GM12878 (cell line): ENCODE data around the gene LYRM4. TPM values are rescaled to one million over a fixed set of nuclear protein-coding genes. Genes with fewer than 3 reads are reported as not detected.

ENCODE experiments used
- BACH1 ChIP-seq: fragments of 450-650 bp; IDR thresholded peaks from 2 replicates; pipeline ENCODE4 v1.6.1; 2017; ENCODE audit warnings: mild to moderate bottlenecking, borderline replicate concordance
- IKZF1 ChIP-seq: fragments of 450-650 bp; conservative IDR thresholded peaks from 2 replicates; pipeline ENCODE4 v1.6.1; 2017; ENCODE audit warnings: antibody characterized with exemption, mild to moderate bottlenecking
- MTA3 ChIP-seq: IDR thresholded peaks from 2 replicates; pipeline ENCODE4 v1.6.1; 2012; ENCODE audit warnings: low read length, inconsistent platforms, borderline replicate concordance
- RUNX3 ChIP-seq: IDR thresholded peaks from 2 replicates; pipeline ENCODE4 v1.6.1; 2012; ENCODE audit warnings: low read length, inconsistent platforms
- SMC3 ChIP-seq: IDR thresholded peaks from 2 replicates; pipeline ENCODE4 v1.6.1; 2011; ENCODE audit warnings: low read length, improper control_type of control experiment, borderline replicate concordance
- SRF ChIP-seq, 2 experiments: IDR thresholded peaks; 2 replicates each; pipeline ENCODE4 v1.6.1; 2011; ENCODE audit warnings: low read depth in 2 of 2, low read length in 2 of 2, mild to moderate bottlenecking in 1 of 2, moderate library complexity in 1 of 2
- SUZ12 ChIP-seq: fragments of 200-600 bp; sonication (generic); IDR thresholded peaks from one replicate; pipeline ENCODE4 v1.6.1; 2018; ENCODE audit warnings: antibody characterized with exemption, mild to moderate bottlenecking; ENCODE audit not compliant: unreplicated experiment
- ZBTB40 ChIP-seq: fragments of 450-650 bp; IDR thresholded peaks from 2 replicates; pipeline ENCODE4 v1.6.1; 2016; ENCODE audit warnings: mild to moderate bottlenecking, moderate library complexity, borderline replicate concordance
- ZZZ3 ChIP-seq: IDR thresholded peaks from 2 replicates; pipeline ENCODE4 v1.6.1; 2011; ENCODE audit warnings: low read depth; ENCODE audit not compliant: control insufficient read depth, insufficient read length
- polyA plus RNA-seq, 11 experiments: library from polyadenylated mRNA; depleted of rRNA in 4 of 11; unstranded in 6 of 11; stranded (reverse) in 5 of 11; fragments of >200 nt; fragmentation: Nextera tagmentation in 4 of 11; fragmentation: Illumina TruSeq in 1 of 11; extraction: Ambion mirVana in 4 of 11; extraction: Trizol in 1 of 11; gene quantifications; 1 replicate in 1 of 11; 2 replicates in 10 of 11; pipeline versions ENCODE4 v1.2.1 to v1.2.3, GENCODE V29; 2011 to 2016; ENCODE audit warnings: inconsistent platforms in 2 of 11, missing spikeins in 2 of 11, low read depth in 1 of 11
- total RNA-seq, 4 experiments: library from RNA; depleted of rRNA in 3 of 4; stranded (reverse); fragments of >200 nt in 3 of 4; fragmentation: Illumina TruSeq in 1 of 4; extraction: Trizol in 1 of 4; gene quantifications; 2 replicates each; pipeline versions ENCODE4 v1.2.1 to v1.2.3, GENCODE V29; 2013 to 2021

Gene LYRM4
- total and polyA plus RNA-seq, 10 of the 15 experiments (the other 5 are each of a cell fraction or from before 2014, with no cell fraction given), result 32.7 to 66.8 (median 44.0) TPM

- TF ChIP-seq ZBTB40, result no peak
- no peak for TF ChIP-seq SRF (IDR thresholded peaks at IDR 0.05; ENCODE audit: low read depth in 2 of 2, low read length in 2 of 2)
- TF ChIP-seq SUZ12, result no peak
- no peak for TF ChIP-seq ZZZ3
- no peak for TF ChIP-seq SMC3
- no peak for TF ChIP-seq RUNX3
- TF ChIP-seq IKZF1, result no peak
- TF ChIP-seq MTA3, result no peak
- no peak for TF ChIP-seq BACH1
Measured at GRCh38 chr6:5181510-5182317, 79.0 kb downstream of the LYRM4 start (continued).
